Neural progenitor cell (in vitro differentiated cells): ENCODE data around the gene EHBP1. TPM values are rescaled to one million over a fixed set of nuclear protein-coding genes. Genes with fewer than 3 reads are reported as not detected.

Experiments
- DNase-seq: peaks from one replicate; pipeline ENCODE4 v3.0.0-alpha.2; 2016; ENCODE audit warnings: low spot score
- H2AFZ ChIP-seq: fragments of 200-600 bp; sonication (generic); replicated peaks from 2 replicates; pipeline ENCODE4 v1.6.1; 2016; ENCODE audit warnings: antibody characterized with exemption
- H3F3A ChIP-seq: fragments of 200-600 bp; sonication (generic); 2 replicates; pipeline ENCODE4 v1.6.1; 2016; ENCODE audit warnings: antibody characterized with exemption, low read depth
- H3K27ac ChIP-seq: fragments of 200-600 bp; sonication (generic); 2 replicates; pipeline ENCODE4 v1.5.1; 2016; ENCODE audit warnings: mild to moderate bottlenecking
- H3K27me3 ChIP-seq: fragments of 200-600 bp; sonication (generic); 2 replicates; pipeline ENCODE4 v1.6.1; 2016; ENCODE audit warnings: mild to moderate bottlenecking, moderate library complexity
- H3K36me3 ChIP-seq: fragments of 200-600 bp; sonication (generic); 2 replicates; pipeline ENCODE4 v1.5.1; 2016
- H3K4me1 ChIP-seq: fragments of 200-600 bp; sonication (generic); 2 replicates; pipeline ENCODE4 v1.6.1; 2016; ENCODE audit warnings: mixed run types
- H3K4me2 ChIP-seq: fragments of 200-600 bp; sonication (generic); 2 replicates; pipeline ENCODE4 v1.6.1; 2016
- H3K4me3 ChIP-seq: fragments of 200-600 bp; sonication (generic); 2 replicates; pipeline ENCODE4 v1.5.1; 2016
- H3K79me2 ChIP-seq: fragments of 200-600 bp; sonication (generic); 2 replicates; pipeline ENCODE4 v1.6.1; 2016; ENCODE audit warnings: low read depth
- H3K9ac ChIP-seq: fragments of 200-600 bp; sonication (generic); 2 replicates; pipeline ENCODE4 v1.6.1; 2016
- H3K9me3 ChIP-seq: fragments of 200-600 bp; sonication (generic); 2 replicates; pipeline ENCODE4 v1.5.1; 2016; ENCODE audit warnings: low read depth
- H4K20me1 ChIP-seq: fragments of 200-600 bp; sonication (generic); 2 replicates; pipeline ENCODE4 v1.6.1; 2016; ENCODE audit warnings: low read depth
- H3K27ac Mint-ChIP-seq: 3 replicates; pipeline ENCODE4 v1.8.0; 2021; ENCODE audit warnings: mixed read lengths
- H3K27me3 Mint-ChIP-seq: 2 replicates; pipeline ENCODE4 v1.8.0; 2022; ENCODE audit warnings: low read depth, mild to moderate bottlenecking, inconsistent platforms, moderate library complexity, mixed read lengths; ENCODE audit not compliant: insufficient read depth
- H3K36me3 Mint-ChIP-seq: 3 replicates; pipeline ENCODE4 v1.8.0; 2021; ENCODE audit warnings: mixed read lengths
- H3K4me1 Mint-ChIP-seq: 3 replicates; pipeline ENCODE4 v1.8.0; 2021; ENCODE audit warnings: mixed read lengths
- H3K4me3 Mint-ChIP-seq: 3 replicates; pipeline ENCODE4 v1.8.0; 2021; ENCODE audit warnings: mild to moderate bottlenecking, moderate library complexity, mixed read lengths
- H3K9me3 Mint-ChIP-seq: 3 replicates; pipeline ENCODE4 v1.8.0; 2020; ENCODE audit warnings: mixed read lengths
- EZH2 ChIP-seq: fragments of 200-600 bp; sonication (generic); IDR thresholded peaks from 2 replicates; pipeline ENCODE4 v1.6.1; 2017; ENCODE audit warnings: antibody characterized with exemption, mild to moderate bottlenecking, moderate library complexity
- EZH2phosphoT487 ChIP-seq: fragments of 200-600 bp; sonication (generic); IDR thresholded peaks from 2 replicates; pipeline ENCODE4 v1.6.1; 2017; ENCODE audit warnings: antibody characterized with exemption
- total RNA-seq: library from RNA; depleted of rRNA; stranded (reverse); fragments of >200 nt; gene quantifications from 2 replicates; pipeline ENCODE4 v1.2.3, GENCODE V29; 2015; ENCODE audit warnings: low replicate concordance
- TF ChIP-seq, protein P1 (sequence below): fragments of 200-600 bp; sonication (generic); IDR thresholded peaks from 2 replicates; pipeline ENCODE4 v1.5.1; 2017; ENCODE audit warnings: antibody characterized with exemption, mild to moderate bottlenecking

Gene EHBP1
- total RNA-seq, 1 donor from 2014 or later = 65.8 TPM

DNA sequence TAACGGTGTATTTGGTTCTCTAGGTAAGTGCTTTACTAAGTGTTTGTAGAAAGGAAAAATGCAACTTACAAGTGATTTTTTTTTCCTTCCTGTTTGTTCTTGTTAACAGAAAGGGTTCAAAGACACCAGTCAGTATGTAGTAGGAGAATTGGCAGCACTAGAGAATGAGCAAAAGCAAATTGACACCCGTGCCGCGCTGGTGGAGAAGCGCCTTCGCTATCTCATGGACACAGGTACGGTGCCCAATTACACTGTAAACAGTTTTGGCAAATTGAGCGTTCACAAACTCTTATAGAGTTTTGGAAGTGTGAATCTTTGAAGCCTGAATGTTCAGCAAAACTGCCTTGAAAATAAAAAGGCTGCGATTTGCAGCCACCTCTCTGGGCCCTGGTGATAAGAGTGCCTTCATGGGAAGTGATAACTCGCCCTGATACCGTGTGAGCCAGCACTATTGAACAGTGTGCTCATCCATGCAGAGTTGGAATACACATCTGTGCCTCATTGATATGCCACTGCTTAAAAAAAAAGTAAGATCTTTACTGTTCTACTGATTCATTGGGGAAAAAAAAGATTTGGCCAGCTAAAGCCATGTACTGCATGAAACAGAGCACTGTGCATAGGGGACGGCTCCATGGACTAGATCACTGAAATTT lies 291.1 kb downstream of the EHBP1 start:
- Mint-ChIP-seq H3K9me3 (no peaks in the 10 kb centered on the region), H3K4me1 (peaks cover 58% of the 10 kb centered on the region), H3K4me3 (no peak overlapping the region), H3K27ac (peak overlapping the region; percentile 82), H3K36me3 (peaks cover 21% of the 10 kb centered on the region), H3K27me3 (no peaks in the 10 kb centered on the region)
- H3F3A ChIP-seq = peaks cover 24% of the 10 kb centered on the region
- no peak for DNase-seq
- no peaks in the 10 kb centered on the region for H3K27me3 ChIP-seq
- H3K4me1 ChIP-seq = peaks cover 50% of the 10 kb centered on the region
- no peaks in the 10 kb centered on the region for H3K79me2 ChIP-seq
- no peak overlapping the region for H2AFZ ChIP-seq
- H3K4me2 ChIP-seq = no peak overlapping the region
- TF ChIP-seq, protein P1, sequence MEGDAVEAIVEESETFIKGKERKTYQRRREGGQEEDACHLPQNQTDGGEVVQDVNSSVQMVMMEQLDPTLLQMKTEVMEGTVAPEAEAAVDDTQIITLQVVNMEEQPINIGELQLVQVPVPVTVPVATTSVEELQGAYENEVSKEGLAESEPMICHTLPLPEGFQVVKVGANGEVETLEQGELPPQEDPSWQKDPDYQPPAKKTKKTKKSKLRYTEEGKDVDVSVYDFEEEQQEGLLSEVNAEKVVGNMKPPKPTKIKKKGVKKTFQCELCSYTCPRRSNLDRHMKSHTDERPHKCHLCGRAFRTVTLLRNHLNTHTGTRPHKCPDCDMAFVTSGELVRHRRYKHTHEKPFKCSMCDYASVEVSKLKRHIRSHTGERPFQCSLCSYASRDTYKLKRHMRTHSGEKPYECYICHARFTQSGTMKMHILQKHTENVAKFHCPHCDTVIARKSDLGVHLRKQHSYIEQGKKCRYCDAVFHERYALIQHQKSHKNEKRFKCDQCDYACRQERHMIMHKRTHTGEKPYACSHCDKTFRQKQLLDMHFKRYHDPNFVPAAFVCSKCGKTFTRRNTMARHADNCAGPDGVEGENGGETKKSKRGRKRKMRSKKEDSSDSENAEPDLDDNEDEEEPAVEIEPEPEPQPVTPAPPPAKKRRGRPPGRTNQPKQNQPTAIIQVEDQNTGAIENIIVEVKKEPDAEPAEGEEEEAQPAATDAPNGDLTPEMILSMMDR = no peak
- TF ChIP-seq EZH2 (no peak), EZH2phosphoT487 (no peak)
- peaks cover 3% of the 10 kb centered on the region for H4K20me1 ChIP-seq
- no peak overlapping the region for H3K4me3 ChIP-seq
- H3K27ac ChIP-seq = peak overlapping the region; percentile 67
- peaks cover 4% of the 10 kb centered on the region for H3K36me3 ChIP-seq
- no peak overlapping the region for H3K9ac ChIP-seq
- no peaks in the 10 kb centered on the region for H3K9me3 ChIP-seq

DNA sequence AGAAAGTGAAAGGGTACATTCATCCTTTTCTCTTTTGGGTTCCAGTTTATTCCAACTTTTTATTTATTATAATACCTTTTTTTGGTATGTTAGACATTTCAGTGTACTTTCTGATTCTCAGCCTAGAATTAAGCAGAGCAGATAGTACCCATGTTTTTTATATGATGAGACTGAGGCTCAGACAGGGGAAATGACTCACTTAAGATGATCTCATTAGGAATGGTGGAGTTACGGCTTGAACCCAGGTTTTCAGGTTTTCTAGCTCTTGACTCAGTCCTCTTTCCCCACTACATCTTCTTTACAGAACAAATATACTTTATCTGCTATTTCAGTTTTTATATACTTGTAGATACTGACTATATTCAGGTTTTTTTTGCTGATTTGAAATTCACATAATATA lies 293.4 kb downstream of the EHBP1 start:
- no peak overlapping the region for H3K27ac ChIP-seq
- TF ChIP-seq EZH2phosphoT487 (no peak), EZH2 (no peak)
- TF ChIP-seq, protein P1 = no peak
- H4K20me1 ChIP-seq = no peaks in the 10 kb centered on the region
- no peaks in the 10 kb centered on the region for H3K9me3 ChIP-seq
- no peak overlapping the region for H3K27ac Mint-ChIP-seq
- H3K4me2 ChIP-seq = no peak overlapping the region
- H3K4me3 ChIP-seq = no peak overlapping the region
- H3K36me3 Mint-ChIP-seq = peaks cover 31% of the 10 kb centered on the region
- H3K4me1 Mint-ChIP-seq = peaks cover 54% of the 10 kb centered on the region
- no peak overlapping the region for H2AFZ ChIP-seq
- H3K9me3 Mint-ChIP-seq = no peaks in the 10 kb centered on the region
- no peak overlapping the region for H3K4me3 Mint-ChIP-seq
- H3K4me1 ChIP-seq = peaks cover 28% of the 10 kb centered on the region
- no peak for DNase-seq
- H3F3A ChIP-seq = peaks cover 12% of the 10 kb centered on the region
- peaks cover 4% of the 10 kb centered on the region for H3K36me3 ChIP-seq
- H3K79me2 ChIP-seq = no peaks in the 10 kb centered on the region
- no peaks in the 10 kb centered on the region for H3K27me3 ChIP-seq
- no peaks in the 10 kb centered on the region for H3K27me3 Mint-ChIP-seq
- H3K9ac ChIP-seq = no peak overlapping the region

DNA sequence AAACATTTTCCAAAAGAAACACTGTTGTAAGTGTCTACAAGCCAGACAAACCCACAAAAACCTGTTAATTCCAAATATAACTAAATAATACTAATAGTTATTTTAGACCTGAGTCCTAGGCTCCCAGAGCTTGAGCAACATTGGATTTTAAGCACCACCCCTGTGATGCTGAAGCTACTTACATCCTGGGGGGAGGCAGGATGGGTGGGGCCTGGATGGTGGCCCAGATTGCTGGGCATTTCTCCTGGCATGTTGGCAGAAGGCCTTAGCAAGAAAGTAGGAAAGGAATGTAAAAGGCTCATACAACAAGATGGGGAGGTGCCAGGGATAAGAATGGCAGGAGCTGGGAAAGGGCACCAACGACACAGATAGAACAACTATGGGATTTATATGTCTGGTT lies 294.4 kb downstream of the EHBP1 start:
- H4K20me1 ChIP-seq = no peaks in the 10 kb centered on the region
- H3K9ac ChIP-seq = no peak overlapping the region
- H3K4me2 ChIP-seq = no peak overlapping the region

More for the DNA sequence above, 294.4 kb downstream of the EHBP1 start:
- no peak for DNase-seq
- H3F3A ChIP-seq = peaks cover 12% of the 10 kb centered on the region
- H3K4me3 ChIP-seq = no peak overlapping the region
- H3K4me1 Mint-ChIP-seq = peaks cover 51% of the 10 kb centered on the region
- H3K27me3 Mint-ChIP-seq = no peaks in the 10 kb centered on the region
- H3K4me3 Mint-ChIP-seq = no peak overlapping the region
- peaks cover 19% of the 10 kb centered on the region for H3K4me1 ChIP-seq
- no peaks in the 10 kb centered on the region for H3K9me3 Mint-ChIP-seq
- no peak overlapping the region for H3K27ac Mint-ChIP-seq
- no peak overlapping the region for H2AFZ ChIP-seq
- H3K79me2 ChIP-seq = no peaks in the 10 kb centered on the region
- H3K36me3 ChIP-seq = peaks cover 4% of the 10 kb centered on the region
- TF ChIP-seq EZH2phosphoT487 (no peak), EZH2 (no peak)
- TF ChIP-seq, protein P1 = no peak
- no peak overlapping the region for H3K27ac ChIP-seq
- H3K36me3 Mint-ChIP-seq = peaks cover 31% of the 10 kb centered on the region
- no peaks in the 10 kb centered on the region for H3K27me3 ChIP-seq
- H3K9me3 ChIP-seq = no peaks in the 10 kb centered on the region
